Measurements from ENCODE around the gene VWA3A.
"Not testable (repeated sequence)": the region's sequence is repeated elsewhere in the genome, so short reads cannot be mapped to it uniquely, and the experiment has no call there.

The VWA3A gene

DNA sequence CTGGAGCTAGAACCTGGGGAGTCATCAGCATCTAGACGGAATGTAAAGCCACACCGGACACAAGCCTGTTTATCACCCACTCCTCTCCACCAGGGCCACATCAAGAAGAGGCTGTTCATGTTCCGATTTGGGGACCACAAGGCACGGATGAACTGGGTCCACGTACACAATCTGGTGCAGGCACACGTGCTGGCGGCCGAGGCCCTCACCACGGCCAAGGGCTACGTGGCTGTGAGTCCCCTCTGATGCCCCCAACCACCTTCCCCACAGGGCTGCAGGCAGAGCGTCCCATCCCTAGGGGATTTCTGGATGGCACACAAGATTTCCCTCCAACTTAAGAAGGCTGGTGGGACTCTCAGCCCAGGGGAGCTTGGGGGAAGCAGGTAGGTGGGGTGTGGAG, 89.1 kb downstream of the VWA3A start:
- no peak for DNase-seq (ENCODE audit: low read depth, low spot score)

GRCh38 chr16:22181843-22182242, 89.5 kb downstream of the VWA3A start:
- DNase-seq (ENCODE audit: low read depth, low spot score): no peak

DNA sequence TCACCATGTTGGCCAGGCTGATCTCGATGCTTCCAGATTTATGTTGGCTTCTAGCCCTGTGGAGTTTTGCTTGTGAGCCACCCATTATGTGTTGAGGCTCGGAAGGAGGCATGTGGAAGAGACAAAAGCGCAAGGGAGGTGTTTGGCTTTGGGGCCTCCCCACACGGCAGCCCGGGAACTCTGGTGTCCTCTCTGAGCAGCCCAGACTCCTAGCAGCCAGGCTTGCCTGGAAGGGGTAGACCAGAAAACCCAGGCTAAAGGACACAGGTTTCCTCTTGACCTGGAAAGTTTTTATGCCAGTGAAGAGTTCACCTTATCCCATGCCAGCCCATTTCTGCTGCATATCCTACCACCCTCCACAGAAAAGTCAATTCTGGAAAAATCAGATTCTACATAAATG, 91.0 kb downstream of the VWA3A start:
- no peak for DNase-seq (ENCODE audit: low read depth, low spot score)

DNA sequence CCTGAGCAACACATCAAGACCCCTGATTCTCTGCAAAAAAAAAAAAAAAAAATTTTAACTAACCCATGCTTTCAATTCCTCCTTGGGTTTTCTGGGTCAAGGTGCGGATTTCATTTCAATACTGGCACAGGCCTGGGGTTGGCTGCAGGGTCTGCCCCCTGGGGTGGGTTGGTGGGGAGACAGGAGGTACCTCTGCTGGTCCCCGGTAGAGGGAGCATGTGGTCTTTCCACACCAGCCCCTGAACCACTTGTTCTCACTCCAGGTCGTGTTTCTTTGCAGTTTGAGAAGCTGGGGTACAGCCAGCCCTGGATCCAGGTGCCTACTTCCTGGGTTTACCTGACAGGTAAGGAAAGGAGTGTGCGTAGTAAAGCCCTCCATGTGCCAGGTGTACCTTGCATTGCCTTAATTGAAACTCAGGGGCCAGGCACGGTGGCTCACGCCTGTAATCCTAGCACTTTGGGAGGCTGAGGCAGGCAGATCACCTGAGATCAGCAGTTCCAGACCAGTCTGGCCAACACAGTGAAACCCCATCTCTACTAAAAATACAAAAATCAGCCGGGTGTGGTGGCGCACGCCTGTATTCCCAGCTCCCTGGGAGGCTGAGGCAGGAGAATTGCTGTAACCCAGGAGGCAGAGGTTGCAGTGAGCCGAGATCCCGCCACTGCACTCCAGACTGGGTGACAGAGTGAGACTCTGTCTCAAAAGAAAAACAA, 91.7 kb downstream of the VWA3A start:
- no peak for DNase-seq (ENCODE audit: low read depth, low spot score)

GRCh38 chr16:22184615-22184968, 92.3 kb downstream of the VWA3A start:
- DNase-seq (ENCODE audit: low read depth, low spot score): no peak

DNA sequence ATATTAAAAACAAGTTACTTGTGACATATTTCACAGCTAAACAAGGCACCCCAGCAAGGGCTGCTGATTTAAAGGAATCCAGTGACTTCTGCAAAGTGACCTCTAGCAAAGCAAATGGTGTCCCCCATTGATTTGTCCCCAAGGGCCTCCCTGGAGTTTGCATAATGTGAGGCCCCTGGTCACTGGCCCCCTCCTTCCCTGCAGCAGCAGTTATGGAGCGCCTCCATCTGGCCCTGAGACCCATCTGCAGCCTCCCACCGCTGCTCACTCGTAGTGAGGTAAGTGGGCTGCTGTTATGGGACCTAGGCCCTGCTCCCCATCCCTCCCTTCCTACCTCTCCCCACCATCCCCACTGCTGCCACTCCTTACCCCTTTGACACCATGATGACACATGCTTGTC, 94.2 kb downstream of the VWA3A start:
- no peak for DNase-seq (ENCODE audit: low read depth, low spot score)

DNA sequence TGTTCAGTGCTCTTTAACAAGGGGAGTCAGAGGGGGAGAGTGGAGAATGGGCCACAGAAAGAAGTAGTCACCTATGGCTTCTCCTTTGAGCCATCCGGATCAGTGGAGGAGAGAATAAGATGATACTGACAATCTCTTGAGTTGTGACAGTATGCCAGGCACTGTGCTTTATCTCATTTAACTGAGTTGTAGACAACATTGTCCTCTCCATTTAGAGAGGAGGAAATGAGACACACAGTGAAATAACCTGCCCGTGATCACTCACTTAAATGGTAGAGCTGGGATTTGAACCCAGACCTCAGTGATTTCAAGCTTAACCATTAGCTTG, 95.9 kb downstream of the VWA3A start:
- DNase-seq (ENCODE audit: low read depth, low spot score): no peak

- peak; percentile 12 for DNase-seq (ENCODE audit: low read depth, low spot score)
Measured at GRCh38 chr16:22188595-22189442, 96.5 kb downstream of the VWA3A start.

DNA sequence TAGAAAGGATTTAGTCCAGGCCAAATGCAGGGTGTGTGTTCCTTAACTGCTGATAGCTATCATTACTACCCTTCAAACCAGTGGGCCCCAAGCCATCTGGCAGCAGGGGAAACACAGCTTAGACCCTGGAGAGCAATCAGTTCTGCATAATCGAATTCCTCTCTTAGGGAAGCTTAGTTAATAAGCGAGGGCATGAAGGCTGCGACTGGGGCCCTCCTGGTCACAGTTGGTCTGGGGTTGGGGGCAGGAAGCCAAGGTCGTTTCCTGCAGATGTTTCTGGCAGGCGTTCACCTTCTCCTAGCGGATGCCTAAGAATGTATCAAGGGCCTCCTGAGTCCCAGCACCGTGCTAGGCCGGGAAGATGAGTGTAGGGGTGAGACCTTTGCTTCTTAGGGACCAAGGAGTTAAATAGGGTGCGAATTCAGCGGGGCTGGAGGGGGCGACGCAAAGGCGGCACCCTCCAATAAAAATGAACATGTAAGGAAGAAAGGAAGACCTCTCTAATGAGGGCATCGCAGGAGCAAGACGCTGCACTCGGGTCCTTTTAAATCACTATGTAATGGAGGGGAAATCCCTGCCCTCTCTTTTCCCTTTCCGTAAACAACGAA, 97.2 kb downstream of the VWA3A start:
- no peak for DNase-seq (ENCODE audit: low read depth, low spot score)

DNA sequence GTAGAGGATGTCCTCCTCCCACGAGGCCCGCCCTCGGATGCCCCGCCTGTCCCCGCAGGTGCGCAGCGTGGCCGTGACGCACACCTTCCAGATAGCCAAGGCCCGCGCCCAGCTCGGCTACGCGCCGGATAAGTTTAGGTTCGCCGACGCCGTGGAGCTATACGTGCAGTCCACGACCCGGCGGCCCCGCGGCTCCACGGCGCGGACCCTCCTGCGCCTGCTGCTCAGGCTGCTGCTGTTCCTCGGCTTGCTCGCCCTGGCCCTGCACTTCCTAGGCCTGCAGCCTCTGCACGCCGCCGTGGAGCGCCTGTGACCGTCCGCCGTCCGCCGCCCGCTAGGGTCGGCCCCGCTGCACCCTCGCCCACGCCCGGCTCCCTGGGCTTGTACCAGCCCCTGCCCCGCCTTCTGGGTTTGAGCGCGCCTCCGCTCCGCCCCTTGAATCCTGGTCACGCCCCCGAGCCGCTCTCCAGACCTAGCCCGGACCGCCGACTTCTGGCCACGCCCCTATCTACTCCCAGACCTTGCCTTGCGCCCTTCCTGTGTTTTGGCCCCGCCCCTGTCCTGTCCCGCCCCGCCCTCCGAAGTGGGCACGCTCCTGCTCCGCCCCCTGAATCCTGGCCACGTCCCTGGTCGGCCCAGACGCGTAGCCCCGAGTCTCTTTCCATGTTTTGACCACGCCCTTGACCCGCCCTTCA, 97.9 kb downstream of the VWA3A start:
- DNase-seq (ENCODE audit: low read depth, low spot score): peak; percentile 75

GRCh38 chr16:22190776-22191531, 98.6 kb downstream of the VWA3A start:
- DNase-seq (ENCODE audit: low read depth, low spot score): peak; percentile 100

- no peak for DNase-seq (ENCODE audit: low read depth, low spot score)
Measured at GRCh38 chr16:22191532-22192260, 99.4 kb downstream of the VWA3A start.

- DNase-seq (ENCODE audit: low read depth, low spot score): peak; percentile 7
Measured at GRCh38 chr16:22192261-22193062, 100.1 kb downstream of the VWA3A start.

DNA sequence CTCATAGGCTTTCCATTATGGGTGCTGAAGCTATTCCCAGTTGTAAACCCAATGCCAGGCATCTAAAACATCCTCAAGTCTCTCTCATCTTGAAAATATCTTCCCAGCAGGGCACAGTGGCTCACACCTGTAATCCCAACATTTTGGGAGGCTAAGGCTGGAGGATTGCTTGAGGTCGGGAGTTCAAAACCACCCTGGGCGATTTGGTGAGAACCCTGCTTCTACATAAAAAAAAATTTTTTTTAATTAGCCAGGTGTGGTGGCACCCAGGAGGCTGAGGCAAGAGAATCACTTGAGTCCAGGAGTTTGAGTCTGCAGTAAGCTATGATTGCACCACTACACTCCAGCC, 100.7 kb downstream of the VWA3A start:
- no peak for DNase-seq (ENCODE audit: low read depth, low spot score)

- DNase-seq (ENCODE audit: low read depth, low spot score): no peak
Measured at GRCh38 chr16:22194707-22195444, 102.5 kb downstream of the VWA3A start.

- no peak for DNase-seq (ENCODE audit: low read depth, low spot score)
Measured at GRCh38 chr16:22195445-22195694, 103.0 kb downstream of the VWA3A start.

DNA sequence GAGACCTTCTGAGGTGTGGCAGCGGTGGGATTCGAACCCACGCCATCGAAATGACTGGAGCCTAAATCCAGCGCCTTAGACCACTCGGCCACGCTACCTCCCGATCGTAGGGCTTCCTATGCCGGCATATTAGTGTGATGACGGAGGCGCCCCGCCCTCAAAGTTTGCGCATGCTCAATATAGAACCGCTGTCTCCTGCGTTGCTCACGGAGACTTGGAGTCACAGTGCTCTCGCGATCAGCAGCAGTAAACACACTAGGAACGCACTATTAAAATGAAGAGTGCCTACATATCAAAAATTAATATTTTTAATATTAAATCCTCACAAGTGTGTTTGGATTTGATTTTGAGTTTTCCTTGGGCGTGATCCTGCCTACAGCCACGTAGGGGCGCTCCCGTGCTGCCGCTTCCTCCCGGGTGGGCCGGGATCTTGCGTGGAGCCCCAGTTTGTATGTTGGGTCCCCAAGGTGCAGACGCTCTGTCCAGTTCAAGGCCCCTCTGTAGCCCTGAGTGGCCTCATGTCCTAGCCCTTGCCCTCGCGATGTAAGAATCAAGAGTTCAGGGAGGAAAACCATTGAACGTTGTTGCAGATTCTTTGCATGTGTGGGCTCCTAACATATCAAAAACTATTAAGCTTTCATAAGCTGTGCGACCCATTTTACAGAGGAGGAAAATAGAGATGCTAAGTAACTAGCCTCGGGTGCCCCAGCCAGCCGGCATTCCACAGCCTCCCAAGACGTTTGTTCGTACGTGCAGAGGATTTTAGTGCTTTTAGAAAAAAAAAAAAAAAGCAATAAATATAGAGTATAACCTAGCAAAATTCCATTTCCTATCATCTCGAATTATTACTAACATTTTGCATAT, 103.6 kb downstream of the VWA3A start:
- peak; percentile 75 for DNase-seq (ENCODE audit: low read depth, low spot score)

GRCh38 chr16:22196559-22197168, 104.3 kb downstream of the VWA3A start:
- not testable (repeated sequence) for DNase-seq (ENCODE audit: low read depth, low spot score)

Data from activated naive CD8-positive, alpha-beta T cell treated with anti-CD3 and anti-CD28 coated beads, Interleukin-2, amount 50 U/mL, for 16 hours (primary cell).